ENCODE results near the gene SRF. TPM values are rescaled to one million over a fixed set of nuclear protein-coding genes. Genes with fewer than 3 reads are reported as not detected.

The SRF gene
- total RNA-seq, 3 donors from 2014 or later (not counting 1 experiment from before 2014, with no cell fraction given) = 31.6 to 33.0 (median 32.0) TPM

- peaks cover 36 to 38% of the 10 kb centered on the region in 2 donors for H3K4me1 Mint-ChIP-seq
- peak overlapping the region; percentile 79 to 81 for H3K27ac Mint-ChIP-seq
- no peaks in the 10 kb centered on the region for H3K27me3 ChIP-seq (ENCODE audit: control insufficient read depth, insufficient read depth, low read length)
- ATAC-seq (no peak), DNase-seq (no peak)
- WGBS (ENCODE audit: insufficient coverage) = 73% methylated on average over 5 of the region's 5 CpGs
- peaks cover 19% of the 10 kb centered on the region for H3K4me1 ChIP-seq (ENCODE audit: control insufficient read depth, insufficient read depth, low read length)
- H3K9me3 Mint-ChIP-seq = no peaks in the 10 kb centered on the region
- no peak for TF ChIP-seq CTCF (IDR thresholded peaks at IDR 0.05)
- H3K9me3 ChIP-seq (ENCODE audit: control insufficient read depth, insufficient read depth, low read length) = no peaks in the 10 kb centered on the region
- no peaks in the 10 kb centered on the region for H3K36me3 Mint-ChIP-seq
- H3K36me3 ChIP-seq (ENCODE audit: control insufficient read depth, insufficient read depth, low read length) = peaks cover 44% of the 10 kb centered on the region
- intact Hi-C loops (cut with micrococcal nuclease) = no loop called here
- no peak overlapping the region for H3K27ac ChIP-seq (ENCODE audit: low read length)
- no peak overlapping the region for H3K4me3 ChIP-seq (ENCODE audit: low read length)
- peak overlapping the region; percentile 89 for H3K4me3 Mint-ChIP-seq
- H3K27me3 Mint-ChIP-seq (ENCODE audit: low read depth in 2 of 2) = no peaks in the 10 kb centered on the region
These were observed 9.9 kb downstream of the SRF start for GRCh38 chr6:43180985-43181384.

GRCh38 chr6:43181621-43181941, 10.5 kb downstream of the SRF start:
- Histone ChIP-seq H3K27me3 (ENCODE audit: control insufficient read depth, insufficient read depth, low read length) (no peaks in the 10 kb centered on the region), H3K4me3 (ENCODE audit: low read length) (peak overlapping the region; percentile 80), H3K27ac (ENCODE audit: low read length) (peak overlapping the region; percentile 39), H3K9me3 (ENCODE audit: control insufficient read depth, insufficient read depth, low read length) (no peaks in the 10 kb centered on the region), H3K36me3 (ENCODE audit: control insufficient read depth, insufficient read depth, low read length) (peaks cover 43% of the 10 kb centered on the region), H3K4me1 (ENCODE audit: control insufficient read depth, insufficient read depth, low read length) (peaks cover 17% of the 10 kb centered on the region)
- H3K27me3 Mint-ChIP-seq (ENCODE audit: low read depth in 2 of 2) = no peaks in the 10 kb centered on the region
- ATAC-seq (no peak), DNase-seq (no peak)
- peak overlapping the region; percentile 79 to 81 for H3K27ac Mint-ChIP-seq
- no peak for TF ChIP-seq CTCF (IDR thresholded peaks at IDR 0.05)
- no peaks in the 10 kb centered on the region for H3K36me3 Mint-ChIP-seq
- H3K4me1 Mint-ChIP-seq = peaks cover 36 to 42% of the 10 kb centered on the region in 2 donors
- WGBS (ENCODE audit: insufficient coverage) = 68% methylated on average over 9 of the region's 9 CpGs
- intact Hi-C loops (cut with micrococcal nuclease) = no loop called here
- peak overlapping the region; percentile 89 for H3K4me3 Mint-ChIP-seq
- H3K9me3 Mint-ChIP-seq = no peaks in the 10 kb centered on the region

GRCh38 chr6:43181942-43182860, 11.1 kb downstream of the SRF start, which contains the start of gene CUL9:
CUL9 (plus strand) TSS chr6:43182196; CDS start chr6:43184311, 2,115 bp downstream.
- Mint-ChIP-seq H3K4me1 (peaks cover 36 to 42% of the 10 kb centered on the region in 2 donors), H3K9me3 (no peaks in the 10 kb centered on the region), H3K36me3 (no peaks in the 10 kb centered on the region), H3K27me3 (ENCODE audit: low read depth in 2 of 2) (no peaks in the 10 kb centered on the region), H3K27ac (peak within 1 kb of the TSS; percentile 79 to 81), H3K4me3 (peak within 1 kb of the TSS; percentile 89)
- Histone ChIP-seq H3K4me3 (ENCODE audit: low read length) (peak within 1 kb of the TSS; percentile 80), H3K4me1 (ENCODE audit: control insufficient read depth, insufficient read depth, low read length) (peaks cover 17% of the 10 kb centered on the region), H3K27ac (ENCODE audit: low read length) (peak within 1 kb of the TSS; percentile 70), H3K27me3 (ENCODE audit: control insufficient read depth, insufficient read depth, low read length) (no peaks in the 10 kb centered on the region), H3K9me3 (ENCODE audit: control insufficient read depth, insufficient read depth, low read length) (no peaks in the 10 kb centered on the region), H3K36me3 (ENCODE audit: control insufficient read depth, insufficient read depth, low read length) (peaks cover 44% of the 10 kb centered on the region)
- ATAC-seq (peak; percentile 99), DNase-seq (peak; percentile 79 to 90)
- TF ChIP-seq CTCF (IDR thresholded peaks at IDR 0.05) = no peak
- intact Hi-C loops (cut with micrococcal nuclease) = loop anchor here (1.0 kb wide), 1 partner anchor 8 kb away; no protein-coding TSS in a partner anchor
- 1% methylated on average over 46 of the region's 51 CpGs for WGBS (ENCODE audit: insufficient coverage)

All from natural killer cell (primary cell).